Measurements from ENCODE around the gene ZNF587B.
"Not testable (repeated sequence)": the region's sequence is repeated elsewhere in the genome, so short reads cannot be mapped to it uniquely, and the experiment has no call there.

The ZNF587B gene

DNA sequence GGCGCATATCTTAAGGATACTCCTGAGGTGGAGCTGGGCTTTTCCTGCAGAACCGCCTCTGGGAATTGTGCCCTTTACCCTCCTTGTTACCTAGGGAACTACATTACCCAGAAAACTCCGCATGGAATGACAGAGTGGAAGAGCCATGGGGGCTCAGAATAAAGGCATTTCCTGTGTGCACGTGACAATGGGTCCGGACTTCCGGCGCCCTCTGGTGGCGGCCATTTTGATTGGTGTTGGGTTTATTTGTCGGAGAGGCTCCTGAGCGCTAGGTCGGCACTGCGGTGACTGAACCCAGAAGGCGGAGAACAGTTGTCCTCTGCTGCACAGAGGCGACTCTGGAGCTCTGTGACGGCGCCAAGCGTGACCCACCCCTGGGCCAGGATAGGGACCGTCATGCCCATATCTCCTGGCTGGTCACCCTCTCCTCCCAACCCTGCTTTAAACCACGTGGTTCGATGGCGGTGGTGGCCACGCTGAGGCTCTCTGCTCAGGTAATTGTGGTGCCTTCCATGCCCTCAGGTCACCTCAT, at the start of gene ZNF587B:
Gene ZNF587B (plus strand): TSS at position 229 of the 532 bp plus-strand sequence. CDS start 230 bp downstream, at position 459.
- peaks cover 61% of the 10 kb centered on the region for H3K36me3 Mint-ChIP-seq (ENCODE audit: low read depth)
- H3K9me3 Mint-ChIP-seq: peaks cover 10% of the 10 kb centered on the region
- peaks cover 9% of the 10 kb centered on the region for H3K4me1 Mint-ChIP-seq (ENCODE audit: low read depth)
- no peak within 1 kb of the TSS for H3K27ac Mint-ChIP-seq
- H3K27me3 Mint-ChIP-seq: no peaks in the 10 kb centered on the region
- H3K4me3 Mint-ChIP-seq: peak within 1 kb of the TSS; percentile 23
- intact Hi-C loops (cut with micrococcal nuclease): no loop called here

DNA sequence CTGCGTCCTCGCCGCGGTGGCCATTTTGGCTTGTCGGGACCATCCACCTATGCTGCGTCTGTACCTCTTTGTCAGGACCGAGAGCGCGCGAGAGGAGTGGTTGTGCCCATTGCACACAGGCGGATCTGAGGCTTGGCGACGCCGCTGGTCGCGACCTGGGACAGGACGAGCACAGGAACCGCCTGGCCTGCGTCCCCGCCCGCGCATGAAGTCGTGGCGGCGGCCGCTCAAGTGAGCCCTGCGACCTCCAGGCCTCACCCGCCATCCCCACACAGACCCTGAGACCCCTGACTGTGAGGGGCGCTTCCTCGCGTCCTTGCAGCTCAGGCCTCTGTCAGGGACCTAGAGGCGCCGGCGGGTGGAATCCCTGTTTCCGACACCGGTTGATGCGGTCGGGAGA, 43.8 kb upstream of the ZNF587B start:
- peaks cover 80% of the 10 kb centered on the region for H3K36me3 Mint-ChIP-seq (ENCODE audit: low read depth)
- no peaks in the 10 kb centered on the region for H3K27me3 Mint-ChIP-seq
- no peak overlapping the region for H3K4me3 Mint-ChIP-seq
- no peak overlapping the region for H3K27ac Mint-ChIP-seq
- peaks cover 60% of the 10 kb centered on the region for H3K9me3 Mint-ChIP-seq
- no peaks in the 10 kb centered on the region for H3K4me1 Mint-ChIP-seq (ENCODE audit: low read depth)
- intact Hi-C loops (cut with micrococcal nuclease): no loop called here

DNA sequence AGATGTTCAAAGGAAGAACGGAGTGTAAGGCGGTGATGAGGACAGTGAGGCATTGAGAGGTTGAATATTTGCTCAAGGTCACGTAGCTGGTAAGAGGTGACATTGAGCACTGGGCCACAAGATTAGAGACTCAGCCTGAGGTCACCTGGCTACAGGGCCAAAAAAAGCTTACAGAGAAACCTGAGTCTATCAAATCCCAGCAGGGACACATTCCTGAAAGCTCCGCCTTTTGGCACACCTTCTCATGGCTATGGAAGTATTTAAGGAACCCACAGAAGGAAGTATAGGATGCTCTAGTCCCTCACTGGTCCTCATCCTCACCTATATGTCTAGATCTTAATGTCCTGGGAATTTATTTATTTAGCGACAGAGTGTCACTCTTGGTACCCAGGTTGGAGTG, 43.2 kb upstream of the ZNF587B start:
- no peak overlapping the region for H3K27ac Mint-ChIP-seq
- peaks cover 82% of the 10 kb centered on the region for H3K36me3 Mint-ChIP-seq (ENCODE audit: low read depth)
- H3K4me1 Mint-ChIP-seq (ENCODE audit: low read depth): no peaks in the 10 kb centered on the region
- H3K4me3 Mint-ChIP-seq: no peak overlapping the region
- intact Hi-C loops (cut with micrococcal nuclease): no loop called here
- H3K27me3 Mint-ChIP-seq: no peaks in the 10 kb centered on the region
- peaks cover 59% of the 10 kb centered on the region for H3K9me3 Mint-ChIP-seq

- peaks cover 87% of the 10 kb centered on the region for H3K36me3 Mint-ChIP-seq (ENCODE audit: low read depth)
- no peaks in the 10 kb centered on the region for H3K27me3 Mint-ChIP-seq
- intact Hi-C loops (cut with micrococcal nuclease): no loop called here
- H3K4me1 Mint-ChIP-seq (ENCODE audit: low read depth): no peaks in the 10 kb centered on the region
- peaks cover 59% of the 10 kb centered on the region for H3K9me3 Mint-ChIP-seq
- H3K4me3 Mint-ChIP-seq: no peak overlapping the region
- H3K27ac Mint-ChIP-seq: no peak overlapping the region
These were observed 41.9 kb upstream of the ZNF587B start for GRCh38 chr19:57788114-57788692.

DNA sequence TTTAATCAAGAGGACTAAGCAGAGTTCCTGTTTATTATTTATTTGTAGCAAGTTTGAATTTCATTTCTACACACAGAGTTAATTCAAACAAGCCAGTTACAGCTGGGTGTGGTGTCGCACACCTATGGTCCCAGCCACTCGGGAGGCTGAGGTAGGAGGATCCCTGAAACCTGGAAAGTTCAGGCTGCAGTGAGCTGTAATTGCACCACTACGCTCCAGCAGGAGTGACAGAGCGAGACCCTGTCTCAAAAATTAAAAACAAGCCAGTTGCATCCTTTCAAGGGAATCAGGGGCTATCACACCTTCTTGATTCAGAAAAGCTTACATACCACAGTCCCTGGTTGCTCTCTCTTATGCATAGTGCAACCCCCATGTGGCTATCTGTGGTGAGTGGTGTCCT, 40.8 kb upstream of the ZNF587B start:
- no peaks in the 10 kb centered on the region for H3K4me1 Mint-ChIP-seq (ENCODE audit: low read depth)
- no peaks in the 10 kb centered on the region for H3K27me3 Mint-ChIP-seq
- H3K4me3 Mint-ChIP-seq: no peak overlapping the region
- H3K27ac Mint-ChIP-seq: no peak overlapping the region
- intact Hi-C loops (cut with micrococcal nuclease): no loop called here
- peaks cover 86% of the 10 kb centered on the region for H3K36me3 Mint-ChIP-seq (ENCODE audit: low read depth)
- peaks cover 59% of the 10 kb centered on the region for H3K9me3 Mint-ChIP-seq

- H3K27ac Mint-ChIP-seq; H3K4me3 Mint-ChIP-seq; intact Hi-C loops (cut with micrococcal nuclease); H3K27me3 Mint-ChIP-seq; H3K9me3 Mint-ChIP-seq: not testable (repeated sequence)
- Mint-ChIP-seq H3K36me3 (ENCODE audit: low read depth) (peaks cover 55% of the 10 kb centered on the region), H3K4me1 (ENCODE audit: low read depth) (peaks cover 22% of the 10 kb centered on the region)
These were observed 33.5 kb upstream of the ZNF587B start for GRCh38 chr19:57796580-57796979.

DNA sequence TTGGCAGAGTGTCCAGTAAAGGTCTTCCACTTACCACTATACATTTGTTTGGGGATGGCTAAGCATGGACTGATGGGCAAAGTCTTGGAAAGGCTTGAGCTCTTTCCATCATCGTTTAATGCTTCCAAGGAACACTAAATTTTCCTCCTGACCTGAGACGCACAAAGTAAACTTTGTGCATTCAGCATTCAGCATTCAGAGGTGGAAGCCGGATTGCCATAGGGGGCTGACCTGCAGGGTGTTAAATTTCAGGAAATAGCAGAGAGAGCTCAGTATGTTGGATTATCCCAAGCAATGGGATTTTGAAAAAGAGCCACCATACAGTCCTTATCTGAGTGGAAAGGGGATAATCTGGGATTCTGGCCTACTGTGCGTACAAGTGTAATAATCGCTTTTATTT, 29.4 kb upstream of the ZNF587B start:
- Mint-ChIP-seq H3K27me3 (peaks cover 3% of the 10 kb centered on the region), H3K36me3 (ENCODE audit: low read depth) (peaks cover 24% of the 10 kb centered on the region), H3K4me3 (no peak overlapping the region), H3K27ac (no peak overlapping the region), H3K4me1 (ENCODE audit: low read depth) (peaks cover 51% of the 10 kb centered on the region), H3K9me3 (no peaks in the 10 kb centered on the region)
- intact Hi-C loops (cut with micrococcal nuclease): no loop called here

GRCh38 chr19:57802269-57802668, 27.8 kb upstream of the ZNF587B start:
- H3K4me1 Mint-ChIP-seq (ENCODE audit: low read depth): peaks cover 51% of the 10 kb centered on the region
- intact Hi-C loops (cut with micrococcal nuclease): no loop called here

DNA sequence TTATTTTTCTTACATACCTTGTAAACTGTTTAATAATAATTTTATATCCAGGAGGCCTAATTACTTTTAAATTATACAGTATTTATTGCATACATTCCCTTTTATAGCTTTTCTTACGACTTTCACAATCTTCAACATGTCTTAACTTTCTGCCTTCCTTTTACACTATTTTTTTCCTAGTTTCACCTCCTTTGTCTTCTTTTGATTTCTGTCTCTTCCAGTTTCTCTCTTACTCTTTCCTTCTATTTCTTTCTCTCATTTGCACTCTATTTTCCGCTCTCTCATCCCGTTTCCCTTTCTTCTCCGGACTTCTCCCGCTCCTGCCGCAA, 26.9 kb upstream of the ZNF587B start:
- peak overlapping the region; percentile 83 for H3K27ac Mint-ChIP-seq
- intact Hi-C loops (cut with micrococcal nuclease): no loop called here
- H3K27me3 Mint-ChIP-seq: peaks cover 3% of the 10 kb centered on the region
- no peaks in the 10 kb centered on the region for H3K9me3 Mint-ChIP-seq
- H3K4me1 Mint-ChIP-seq (ENCODE audit: low read depth): peaks cover 47% of the 10 kb centered on the region
- H3K36me3 Mint-ChIP-seq (ENCODE audit: low read depth): peaks cover 30% of the 10 kb centered on the region
- H3K4me3 Mint-ChIP-seq: peak overlapping the region; percentile 88

More at GRCh38 chr19:57802269-57802668, 27.8 kb upstream of the ZNF587B start:
- Mint-ChIP-seq H3K36me3 (ENCODE audit: low read depth) (peaks cover 20% of the 10 kb centered on the region), H3K27me3 (peaks cover 3% of the 10 kb centered on the region), H3K27ac (no peak overlapping the region), H3K4me3 (no peak overlapping the region), H3K9me3 (no peaks in the 10 kb centered on the region)

DNA sequence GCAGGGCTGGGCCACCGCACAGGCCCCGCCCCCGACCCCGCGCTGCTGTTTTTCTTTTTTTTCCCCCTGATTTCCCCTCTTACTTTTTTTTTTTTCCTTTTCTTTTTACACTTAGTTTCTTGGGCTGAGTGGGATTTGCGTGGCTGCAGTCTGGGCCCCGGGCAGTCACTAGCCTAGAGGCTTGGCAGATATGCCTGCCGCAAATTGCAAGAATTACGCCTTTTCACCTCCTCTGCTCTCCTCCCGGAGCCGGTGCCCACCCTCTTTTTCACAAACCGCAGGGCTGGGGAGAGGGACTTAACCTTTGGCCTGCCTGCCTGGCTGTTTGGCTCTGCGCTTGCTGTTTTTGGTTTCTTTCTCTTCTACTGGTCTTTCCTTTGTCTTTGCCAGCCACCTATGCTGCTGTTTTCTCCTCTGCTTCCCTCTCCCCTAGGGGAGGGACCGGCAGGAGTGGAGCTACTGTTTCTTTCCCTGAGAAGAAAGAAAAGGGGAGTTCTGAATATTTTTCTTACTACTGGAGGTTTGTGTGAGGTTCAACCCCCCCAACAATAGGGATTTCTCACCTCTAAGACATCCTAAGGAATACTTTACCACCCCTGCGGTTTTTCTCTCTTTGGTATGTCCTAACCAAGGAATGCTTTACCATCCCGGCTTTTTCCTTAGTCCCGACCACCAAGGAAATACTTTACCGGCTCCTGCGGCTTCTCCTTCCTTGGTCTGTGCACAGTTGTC, 26.3 kb upstream of the ZNF587B start:
- Mint-ChIP-seq H3K9me3 (no peaks in the 10 kb centered on the region), H3K27ac (peak overlapping the region; percentile 83), H3K4me1 (ENCODE audit: low read depth) (peaks cover 42% of the 10 kb centered on the region), H3K36me3 (ENCODE audit: low read depth) (peaks cover 35% of the 10 kb centered on the region), H3K4me3 (peak overlapping the region; percentile 88), H3K27me3 (peaks cover 3% of the 10 kb centered on the region)
- intact Hi-C loops (cut with micrococcal nuclease): no loop called here

DNA sequence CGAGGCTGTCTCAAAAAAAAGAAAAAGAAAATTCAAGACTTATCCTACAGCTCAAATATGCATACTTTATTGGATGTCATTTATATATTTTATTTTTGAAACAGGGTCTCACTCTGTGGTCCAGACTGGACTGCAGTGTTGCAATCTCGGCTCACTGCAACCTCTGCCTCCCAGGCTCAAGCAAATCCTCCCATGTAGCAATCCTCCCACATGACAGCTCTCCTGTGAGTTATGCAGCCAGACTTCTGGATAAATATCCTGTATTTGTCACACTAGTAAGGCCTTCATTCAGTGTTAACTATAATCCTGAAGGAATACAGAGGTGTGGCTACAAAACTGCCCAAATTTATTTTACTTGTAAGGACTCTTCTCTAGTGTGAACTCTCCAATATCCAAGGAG, 22.6 kb upstream of the ZNF587B start:
- H3K36me3 Mint-ChIP-seq (ENCODE audit: low read depth): peaks cover 62% of the 10 kb centered on the region
- no peak overlapping the region for H3K27ac Mint-ChIP-seq
- H3K9me3 Mint-ChIP-seq: no peaks in the 10 kb centered on the region
- peaks cover 3% of the 10 kb centered on the region for H3K27me3 Mint-ChIP-seq
- H3K4me3 Mint-ChIP-seq: no peak overlapping the region
- peaks cover 34% of the 10 kb centered on the region for H3K4me1 Mint-ChIP-seq (ENCODE audit: low read depth)
- intact Hi-C loops (cut with micrococcal nuclease): no loop called here

DNA sequence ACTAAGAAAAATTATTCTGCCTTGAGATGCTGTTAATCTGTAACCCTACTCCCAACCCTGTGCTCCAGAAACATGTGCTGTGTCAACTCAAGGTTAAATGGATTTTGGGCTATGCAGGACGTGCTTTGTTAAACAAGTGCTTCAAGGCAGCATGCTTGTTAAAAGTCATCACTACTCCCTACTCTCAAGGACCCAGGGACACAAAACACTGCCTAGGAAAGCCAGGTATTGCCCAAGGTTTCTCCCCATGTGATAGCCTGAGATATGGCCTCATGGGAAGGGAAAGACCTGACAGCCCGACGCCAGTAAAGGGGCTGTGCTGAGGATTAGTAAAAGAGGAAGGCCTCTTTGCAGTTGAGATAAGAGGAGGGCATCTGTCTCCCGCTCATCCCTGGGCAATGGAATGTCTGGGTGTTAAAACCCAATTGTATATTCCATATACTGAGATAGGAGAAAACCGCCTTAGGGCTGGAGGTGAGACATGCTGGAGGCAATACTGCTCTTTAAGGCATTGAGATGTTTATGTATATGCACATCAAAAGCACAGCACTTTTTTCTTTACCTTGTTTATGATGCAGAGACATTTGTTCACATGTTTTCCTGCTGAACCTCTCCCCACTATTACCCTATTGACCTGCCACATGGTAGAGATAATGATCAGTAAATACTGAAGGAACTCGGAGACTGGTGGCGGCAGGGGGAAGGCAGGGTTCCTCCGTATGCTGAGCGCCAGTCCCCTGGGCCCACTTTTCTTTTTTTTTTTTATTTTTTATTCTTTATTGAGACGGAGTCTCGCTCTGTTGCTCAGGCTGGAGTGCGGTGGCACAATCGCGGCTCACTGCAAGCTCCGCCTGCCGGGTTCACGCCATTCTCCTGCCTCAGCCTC, 19.4 kb upstream of the ZNF587B start:
- H3K4me3 Mint-ChIP-seq, H3K27me3 Mint-ChIP-seq, H3K27ac Mint-ChIP-seq, H3K9me3 Mint-ChIP-seq: not testable (repeated sequence)
- H3K36me3 Mint-ChIP-seq (ENCODE audit: low read depth): peaks cover 76% of the 10 kb centered on the region
- intact Hi-C loops (cut with micrococcal nuclease): loop anchor here (10.0 kb wide), 1 partner anchor 46 kb away; the partner anchor contains the start of gene ZNF586
- peaks cover 40% of the 10 kb centered on the region for H3K4me1 Mint-ChIP-seq (ENCODE audit: low read depth)

DNA sequence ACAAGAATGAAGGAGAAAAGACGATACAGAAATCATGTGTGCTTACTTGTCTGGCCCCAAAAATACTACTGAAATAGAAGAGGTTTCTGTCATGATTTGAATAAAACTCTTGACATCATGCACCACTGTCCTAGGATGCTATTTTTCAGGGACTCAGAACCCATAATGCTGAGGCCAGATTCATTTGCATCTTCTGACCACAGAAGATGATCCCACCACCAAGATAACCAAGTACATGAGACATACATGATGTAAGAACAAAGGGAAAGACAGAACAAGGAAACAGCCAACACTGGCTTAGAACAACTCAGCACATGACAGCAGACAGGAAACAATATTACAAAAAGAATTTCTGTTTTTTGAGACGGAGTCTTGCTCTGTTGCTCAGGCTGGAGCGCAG, 17.9 kb upstream of the ZNF587B start:
- intact Hi-C loops (cut with micrococcal nuclease): loop anchor here (10.0 kb wide), 1 partner anchor 47 kb away; the partner anchor contains the start of gene ZNF586
- H3K27me3 Mint-ChIP-seq: no peaks in the 10 kb centered on the region
- H3K27ac Mint-ChIP-seq: no peak overlapping the region
- peaks cover 65% of the 10 kb centered on the region for H3K36me3 Mint-ChIP-seq (ENCODE audit: low read depth)
- peaks cover 40% of the 10 kb centered on the region for H3K4me1 Mint-ChIP-seq (ENCODE audit: low read depth)
- no peak overlapping the region for H3K4me3 Mint-ChIP-seq
- H3K9me3 Mint-ChIP-seq: no peaks in the 10 kb centered on the region
